ENCODE data around the gene PPP6R2.
"Not testable (repeated sequence)": the region's sequence is repeated elsewhere in the genome, so short reads cannot be mapped to it uniquely, and the experiment has no call there.

DNA sequence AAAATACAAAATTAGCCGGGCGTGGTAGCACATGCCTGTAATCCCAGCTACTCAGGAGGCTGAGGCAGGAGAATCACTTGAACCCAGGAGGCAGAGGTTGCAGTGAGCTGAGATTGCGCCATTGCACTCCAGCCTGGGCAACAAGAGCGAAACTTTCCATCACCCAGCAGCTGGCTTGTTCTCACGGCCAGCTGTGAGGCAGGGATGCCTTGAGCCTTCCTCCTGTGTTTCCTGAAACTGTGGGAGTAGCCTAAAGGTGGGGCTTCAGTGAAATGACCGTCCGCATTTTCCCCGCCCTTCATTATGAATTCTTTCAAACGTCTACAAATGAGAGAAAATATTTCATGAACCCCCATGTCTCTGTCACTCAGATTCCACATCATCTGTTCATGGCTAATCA is 65.8 kb downstream of the PPP6R2 start:
- TF ChIP-seq, protein P1, sequence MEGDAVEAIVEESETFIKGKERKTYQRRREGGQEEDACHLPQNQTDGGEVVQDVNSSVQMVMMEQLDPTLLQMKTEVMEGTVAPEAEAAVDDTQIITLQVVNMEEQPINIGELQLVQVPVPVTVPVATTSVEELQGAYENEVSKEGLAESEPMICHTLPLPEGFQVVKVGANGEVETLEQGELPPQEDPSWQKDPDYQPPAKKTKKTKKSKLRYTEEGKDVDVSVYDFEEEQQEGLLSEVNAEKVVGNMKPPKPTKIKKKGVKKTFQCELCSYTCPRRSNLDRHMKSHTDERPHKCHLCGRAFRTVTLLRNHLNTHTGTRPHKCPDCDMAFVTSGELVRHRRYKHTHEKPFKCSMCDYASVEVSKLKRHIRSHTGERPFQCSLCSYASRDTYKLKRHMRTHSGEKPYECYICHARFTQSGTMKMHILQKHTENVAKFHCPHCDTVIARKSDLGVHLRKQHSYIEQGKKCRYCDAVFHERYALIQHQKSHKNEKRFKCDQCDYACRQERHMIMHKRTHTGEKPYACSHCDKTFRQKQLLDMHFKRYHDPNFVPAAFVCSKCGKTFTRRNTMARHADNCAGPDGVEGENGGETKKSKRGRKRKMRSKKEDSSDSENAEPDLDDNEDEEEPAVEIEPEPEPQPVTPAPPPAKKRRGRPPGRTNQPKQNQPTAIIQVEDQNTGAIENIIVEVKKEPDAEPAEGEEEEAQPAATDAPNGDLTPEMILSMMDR (IDR thresholded peaks at IDR 0.05): not testable (repeated sequence)
- TF ChIP-seq POLR2A (IDR thresholded peaks at IDR 0.05): not testable (repeated sequence)
